Neural progenitor cell (in vitro differentiated cells): ENCODE data around the gene ORMDL3.

Source experiments
- EZH2 ChIP-seq: fragments of 200-600 bp; sonication (generic); IDR thresholded peaks from 2 replicates; pipeline ENCODE4 v1.6.1; 2017; ENCODE audit warnings: antibody characterized with exemption, mild to moderate bottlenecking, moderate library complexity
- EZH2phosphoT487 ChIP-seq: fragments of 200-600 bp; sonication (generic); IDR thresholded peaks from 2 replicates; pipeline ENCODE4 v1.6.1; 2017; ENCODE audit warnings: antibody characterized with exemption
- TF ChIP-seq, protein P1 (sequence below): fragments of 200-600 bp; sonication (generic); IDR thresholded peaks from 2 replicates; pipeline ENCODE4 v1.5.1; 2017; ENCODE audit warnings: antibody characterized with exemption, mild to moderate bottlenecking

DNA sequence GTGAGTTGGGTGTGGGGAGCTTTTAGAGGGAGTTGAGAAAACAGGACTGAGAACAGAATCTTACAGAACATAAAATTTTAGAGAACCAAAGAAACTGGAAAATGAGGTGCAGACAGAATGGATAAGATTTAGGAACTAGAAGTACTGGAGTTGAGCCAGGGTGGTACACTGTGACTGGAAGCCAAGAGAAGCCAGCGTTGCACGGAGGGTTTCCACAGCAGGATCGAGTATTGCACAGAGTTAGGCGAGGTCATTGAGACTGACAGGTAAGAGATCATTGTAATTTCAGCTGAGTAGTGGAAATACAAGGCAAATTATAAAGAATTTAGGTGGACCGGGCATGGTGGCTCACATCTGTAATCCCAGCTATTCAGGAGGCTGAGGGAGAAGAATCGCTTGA lies 42.0 kb upstream of the ORMDL3 start:
- TF ChIP-seq EZH2 (no peak), EZH2phosphoT487 (no peak)
- TF ChIP-seq, protein P1, sequence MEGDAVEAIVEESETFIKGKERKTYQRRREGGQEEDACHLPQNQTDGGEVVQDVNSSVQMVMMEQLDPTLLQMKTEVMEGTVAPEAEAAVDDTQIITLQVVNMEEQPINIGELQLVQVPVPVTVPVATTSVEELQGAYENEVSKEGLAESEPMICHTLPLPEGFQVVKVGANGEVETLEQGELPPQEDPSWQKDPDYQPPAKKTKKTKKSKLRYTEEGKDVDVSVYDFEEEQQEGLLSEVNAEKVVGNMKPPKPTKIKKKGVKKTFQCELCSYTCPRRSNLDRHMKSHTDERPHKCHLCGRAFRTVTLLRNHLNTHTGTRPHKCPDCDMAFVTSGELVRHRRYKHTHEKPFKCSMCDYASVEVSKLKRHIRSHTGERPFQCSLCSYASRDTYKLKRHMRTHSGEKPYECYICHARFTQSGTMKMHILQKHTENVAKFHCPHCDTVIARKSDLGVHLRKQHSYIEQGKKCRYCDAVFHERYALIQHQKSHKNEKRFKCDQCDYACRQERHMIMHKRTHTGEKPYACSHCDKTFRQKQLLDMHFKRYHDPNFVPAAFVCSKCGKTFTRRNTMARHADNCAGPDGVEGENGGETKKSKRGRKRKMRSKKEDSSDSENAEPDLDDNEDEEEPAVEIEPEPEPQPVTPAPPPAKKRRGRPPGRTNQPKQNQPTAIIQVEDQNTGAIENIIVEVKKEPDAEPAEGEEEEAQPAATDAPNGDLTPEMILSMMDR = no peak
